ENCODE measurements around the gene DYNC2H1. TPM values are rescaled to one million over a fixed set of nuclear protein-coding genes. Genes with fewer than 3 reads are reported as not detected.

The DYNC2H1 gene
- total and polyA plus RNA-seq, 3 donors from 2014 or later = 28.7 to 43.1 (median 31.5) TPM

DNA sequence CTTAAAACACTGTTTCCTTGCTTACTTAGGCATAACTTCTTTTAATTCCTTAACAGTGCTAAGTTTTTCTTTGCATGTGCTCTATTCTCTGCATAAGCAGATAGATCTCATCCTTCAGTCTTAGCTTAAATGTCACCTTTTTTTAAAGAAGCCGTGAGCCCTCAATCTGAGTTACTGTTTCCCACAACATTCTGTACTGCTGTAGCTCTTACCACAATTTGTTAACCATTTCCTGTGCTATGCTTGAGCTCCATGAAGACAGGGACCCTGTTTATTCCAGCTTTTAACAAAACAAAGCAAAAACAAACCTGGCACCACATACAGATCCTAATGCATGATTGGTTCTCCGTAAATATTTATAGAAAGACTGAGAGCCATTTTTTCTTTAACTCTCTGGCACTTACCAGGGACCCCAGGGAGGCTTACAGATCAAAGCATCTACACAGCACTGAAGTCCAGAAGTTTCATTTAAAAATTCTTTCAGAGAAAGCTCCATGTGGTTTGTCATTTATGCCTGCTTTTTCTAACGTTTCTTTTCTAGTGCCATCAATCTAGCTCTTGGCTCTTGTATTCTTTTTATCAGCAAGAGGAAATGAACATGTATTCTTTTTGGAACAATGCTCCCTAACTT lies 74.9 kb downstream of the DYNC2H1 start:
- Histone ChIP-seq H3K36me3 (ENCODE audit: low read depth, missing control alignments) (no peaks in the 10 kb centered on the region), H3K4me3 (no peak overlapping the region), H3K9me3 (no peaks in the 10 kb centered on the region), H3K27me3 (no peaks in the 10 kb centered on the region), H3K4me1 (no peaks in the 10 kb centered on the region), H3K27ac (no peak overlapping the region)
- DNase-seq = no peak
- TF ChIP-seq CTCF (IDR thresholded peaks at IDR 0.05) = no peak
- no peak for TF ChIP-seq POLR2A (IDR thresholded peaks at IDR 0.05)
- 58 to 62% methylated on average over 3 of the region's 3 CpGs for WGBS, 2 donors
- intact Hi-C loops (cut with DNase I; ENCODE audit: low total_unique reads) = no loop called here

DNA sequence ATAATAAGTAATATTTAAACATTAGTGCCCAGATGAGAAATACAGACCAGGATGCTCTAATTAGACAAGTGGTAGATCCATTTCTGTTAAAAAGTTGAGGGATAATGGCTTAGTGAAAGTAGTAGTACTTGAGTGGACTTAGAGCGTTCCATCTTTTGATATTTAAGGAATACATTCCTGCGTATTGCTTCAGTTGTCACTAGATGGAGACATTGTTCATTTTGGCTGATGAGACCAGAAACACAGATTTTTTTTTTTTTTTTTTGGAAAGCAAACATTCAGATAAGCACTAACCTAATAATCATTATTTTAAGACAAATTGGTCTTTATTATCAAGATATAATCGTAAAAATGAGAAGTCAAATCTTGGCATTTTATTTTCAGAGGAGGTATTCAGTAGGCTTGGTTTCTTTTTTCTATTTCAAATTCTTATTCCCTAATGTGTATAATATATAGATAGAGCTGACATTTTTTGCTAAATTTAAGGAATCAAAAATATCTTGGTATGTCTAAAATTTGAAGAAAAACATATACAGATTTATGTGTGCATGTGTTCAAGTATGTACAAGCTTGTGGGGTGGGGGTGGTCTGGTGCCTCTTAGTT lies 92.9 kb downstream of the DYNC2H1 start:
- intact Hi-C loops (cut with DNase I; ENCODE audit: low total_unique reads) = no loop called here
- H3K4me1 ChIP-seq = no peaks in the 10 kb centered on the region
- H3K36me3 ChIP-seq (ENCODE audit: low read depth, missing control alignments) = no peaks in the 10 kb centered on the region
- H3K9me3 ChIP-seq = no peaks in the 10 kb centered on the region
- TF ChIP-seq CTCF (IDR thresholded peaks at IDR 0.05) = peak in 1 of 3 experiments; percentile 55
- no peak for TF ChIP-seq POLR2A (IDR thresholded peaks at IDR 0.05)
- no peak overlapping the region for H3K27ac ChIP-seq
- no peak for DNase-seq
- WGBS, 2 donors = 41 to 46% methylated on average over 3 of the region's 3 CpGs
- no peak overlapping the region for H3K4me3 ChIP-seq
- H3K27me3 ChIP-seq = no peaks in the 10 kb centered on the region

DNA sequence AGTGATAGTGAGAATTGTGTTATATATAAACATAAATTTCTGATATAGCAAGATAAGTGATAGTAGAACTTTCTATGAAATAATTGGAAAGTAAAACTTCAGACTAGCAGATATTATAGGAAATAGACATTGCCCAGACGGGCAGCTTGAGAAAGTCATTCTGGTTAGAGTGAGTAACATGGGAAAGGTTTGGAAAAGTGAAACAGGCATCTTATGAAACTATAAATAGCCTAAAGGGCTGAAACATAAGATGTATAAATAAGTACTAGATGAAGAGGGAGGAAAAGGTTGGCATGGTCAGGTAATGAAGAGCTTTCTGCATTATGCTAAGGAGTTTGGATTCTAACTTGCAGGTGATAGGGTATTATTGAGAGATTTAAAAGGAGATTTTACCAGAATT lies 101.3 kb downstream of the DYNC2H1 start:
- intact Hi-C loops (cut with DNase I; ENCODE audit: low total_unique reads) = no loop called here
- no peaks in the 10 kb centered on the region for H3K9me3 ChIP-seq
- H3K27me3 ChIP-seq = no peaks in the 10 kb centered on the region
- TF ChIP-seq CTCF (IDR thresholded peaks at IDR 0.05) = no peak
- TF ChIP-seq POLR2A (IDR thresholded peaks at IDR 0.05) = no peak
- H3K36me3 ChIP-seq (ENCODE audit: low read depth, missing control alignments) = no peaks in the 10 kb centered on the region
- H3K4me3 ChIP-seq = no peak overlapping the region
- no peak overlapping the region for H3K27ac ChIP-seq
- no peak for DNase-seq
- WGBS, 2 donors = 89 to 93% methylated on average over 1 of the region's 1 CpG
- no peaks in the 10 kb centered on the region for H3K4me1 ChIP-seq

DNA sequence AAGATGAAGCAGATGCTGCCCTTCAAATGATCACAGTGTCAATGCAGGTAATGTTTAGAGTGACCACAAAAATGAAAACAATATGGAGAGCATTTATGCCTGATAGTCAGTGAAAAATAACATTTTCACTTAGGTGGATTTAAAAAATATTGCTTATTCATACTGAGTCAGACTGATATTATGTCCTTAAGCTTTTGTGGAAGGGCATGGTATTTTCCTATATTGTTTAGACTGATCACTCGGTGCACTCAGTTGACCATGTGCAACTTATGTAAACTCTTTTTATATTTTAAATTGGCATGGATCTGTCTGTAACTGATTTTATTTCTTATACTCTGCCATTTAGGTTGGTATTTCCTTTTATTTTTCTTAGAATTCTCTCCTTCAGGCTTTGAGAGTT lies 106.6 kb downstream of the DYNC2H1 start:
- Histone ChIP-seq H3K4me1 (no peaks in the 10 kb centered on the region), H3K4me3 (no peak overlapping the region), H3K36me3 (ENCODE audit: low read depth, missing control alignments) (no peaks in the 10 kb centered on the region), H3K9me3 (no peaks in the 10 kb centered on the region), H3K27ac (no peak overlapping the region), H3K27me3 (no peaks in the 10 kb centered on the region)
- intact Hi-C loops (cut with DNase I; ENCODE audit: low total_unique reads) = no loop called here
- DNase-seq = no peak
- 98 to 100% methylated on average over 1 of the region's 1 CpG for WGBS, 2 donors
- TF ChIP-seq POLR2A (IDR thresholded peaks at IDR 0.05) (no peak), CTCF (IDR thresholded peaks at IDR 0.05) (no peak)

DNA sequence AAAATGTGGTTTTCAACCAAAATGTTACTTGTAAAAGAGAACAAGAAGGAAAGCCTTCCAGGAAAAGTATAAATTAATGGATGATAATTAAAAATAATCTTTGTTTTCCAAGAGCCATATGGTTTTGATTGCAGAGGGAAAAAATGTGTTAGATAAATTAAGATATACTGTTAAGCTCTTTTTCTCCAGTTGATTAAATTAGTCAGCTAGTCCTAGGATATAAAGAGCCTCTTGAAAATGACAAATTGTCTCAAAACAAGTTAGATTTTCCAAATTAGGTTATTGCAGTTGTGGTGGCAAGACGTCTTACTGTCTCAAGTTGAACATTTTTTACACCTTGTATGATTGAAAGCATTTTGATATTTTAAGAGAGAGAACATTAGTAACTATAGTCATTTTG lies 110.9 kb downstream of the DYNC2H1 start:
- Histone ChIP-seq H3K9me3 (no peaks in the 10 kb centered on the region), H3K4me3 (no peak overlapping the region), H3K4me1 (no peaks in the 10 kb centered on the region), H3K27ac (no peak overlapping the region), H3K27me3 (no peaks in the 10 kb centered on the region), H3K36me3 (ENCODE audit: low read depth, missing control alignments) (no peaks in the 10 kb centered on the region)
- TF ChIP-seq CTCF (IDR thresholded peaks at IDR 0.05) (no peak), POLR2A (IDR thresholded peaks at IDR 0.05) (no peak)
- DNase-seq = no peak
- intact Hi-C loops (cut with DNase I; ENCODE audit: low total_unique reads) = no loop called here
- 78 to 83% methylated on average over 1 of the region's 1 CpG for WGBS, 2 donors
